Uterus (tissue), 4 donors: Measurements from ENCODE around the gene ATP10A. TPM values are rescaled to one million over a fixed set of nuclear protein-coding genes. Genes with fewer than 3 reads are reported as not detected.

Experiments used
- DNase-seq, 2 donors: peaks; one replicate each; pipeline ENCODE4 v3.0.0-alpha.2; 2019 to 2020
- H3K27ac ChIP-seq, 2 donors: fragments of 200-600 bp; sonication (generic); 1 replicate in 1 of 2; 2 replicates in 1 of 2; pipeline ENCODE4 v1.5.1; 2016 to 2018
- H3K27me3 ChIP-seq, 2 donors: fragments of 200-600 bp; sonication (generic); one replicate each; pipeline ENCODE4 v1.5.1; 2018 to 2019; ENCODE audit warnings: control low read depth in 1 of 2
- H3K36me3 ChIP-seq, 2 donors: fragments of 200-600 bp; sonication (generic); one replicate each; pipeline ENCODE4 v1.5.1; 2019; ENCODE audit warnings: control low read depth in 1 of 2
- H3K4me1 ChIP-seq, 2 donors: fragments of 200-600 bp; sonication (generic); one replicate each; pipeline ENCODE4 v1.5.1; 2018 to 2019; ENCODE audit warnings: control low read depth in 1 of 2
- H3K4me3 ChIP-seq, 2 donors: fragments of 200-600 bp; sonication (generic); 1 replicate in 1 of 2; 2 replicates in 1 of 2; pipeline ENCODE4 v1.5.1; 2018 to 2019; ENCODE audit warnings: mild to moderate bottlenecking in 1 of 2
- H3K9me3 ChIP-seq, 2 donors: fragments of 200-600 bp; sonication (generic); one replicate each; pipeline ENCODE4 v1.5.1; 2019; ENCODE audit warnings: control low read depth in 1 of 2
- CTCF ChIP-seq, 4 experiments: fragments of 200-600 bp in 2 of 4; fragments of 450-650 bp in 2 of 4; sonication (generic) in 2 of 4; IDR thresholded peaks; one replicate each; pipeline ENCODE4 v1.5.1; 2016 to 2019; ENCODE audit warnings: antibody characterized with exemption in 4 of 4, mild to moderate bottlenecking in 2 of 4, moderate library complexity in 1 of 4
- POLR2A ChIP-seq, 2 donors: fragments of 450-650 bp; IDR thresholded peaks; one replicate each; pipeline ENCODE4 v1.6.1; 2016; ENCODE audit warnings: antibody characterized with exemption in 2 of 2, mild to moderate bottlenecking in 1 of 2, moderate library complexity in 1 of 2
- intact Hi-C: fragments of 100-400 bp; cut with DNase I; formaldehyde crosslinking; loops from one replicate; pipeline ENCODE4 v1.15.1; 2023; ENCODE audit warnings: low total_unique reads
- total RNA-seq, 4 donors: library from RNA; depleted of rRNA in 3 of 4; stranded (reverse); fragments of >200 nt in 3 of 4; gene quantifications; one replicate each; pipeline versions ENCODE4 v1.1.0 to v1.2.4, GENCODE V29; 2014 to 2023
- donor health status: DM: yes; HTN: yes; CAD: no.

ATP10A gene
- total RNA-seq, 4 donors from 2014 or later: 0.29 to 3.8 (median 2.5) TPM

GRCh38 chr15:25771338-25771706 lies 91.8 kb downstream of the ATP10A start:
- H3K36me3 ChIP-seq: no peaks in the 10 kb centered on the region
- no peaks in the 10 kb centered on the region for H3K4me1 ChIP-seq
- H3K9me3 ChIP-seq: no peaks in the 10 kb centered on the region
- no peak overlapping the region for H3K4me3 ChIP-seq
- no peak overlapping the region for H3K27ac ChIP-seq
- no peak for DNase-seq
- intact Hi-C loops: loop anchor here (10.0 kb wide), 1 partner anchor 57 kb away; no protein-coding TSS in a partner anchor
- H3K27me3 ChIP-seq: no peaks in the 10 kb centered on the region
- TF ChIP-seq POLR2A (IDR thresholded peaks at IDR 0.05) (no peak), CTCF (IDR thresholded peaks at IDR 0.05) (no peak)

GRCh38 chr15:25770618-25771337 lies 92.3 kb downstream of the ATP10A start:
- intact Hi-C loops: loop anchor here (10.0 kb wide), 1 partner anchor 56 kb away; no protein-coding TSS in a partner anchor
- Histone ChIP-seq H3K4me3 (no peak overlapping the region), H3K9me3 (no peaks in the 10 kb centered on the region), H3K27ac (no peak overlapping the region), H3K27me3 (no peaks in the 10 kb centered on the region), H3K4me1 (no peaks in the 10 kb centered on the region), H3K36me3 (no peaks in the 10 kb centered on the region)
- no peak for DNase-seq
- TF ChIP-seq POLR2A (IDR thresholded peaks at IDR 0.05) (no peak), CTCF (IDR thresholded peaks at IDR 0.05) (no peak)

GRCh38 chr15:25770031-25770430 lies 93.1 kb downstream of the ATP10A start:
- H3K9me3 ChIP-seq: no peaks in the 10 kb centered on the region
- no peak for DNase-seq
- no peaks in the 10 kb centered on the region for H3K4me1 ChIP-seq
- TF ChIP-seq POLR2A (IDR thresholded peaks at IDR 0.05) (no peak), CTCF (IDR thresholded peaks at IDR 0.05) (no peak)
- intact Hi-C loops: loop anchor here (10.0 kb wide), 1 partner anchor 55 kb away; no protein-coding TSS in a partner anchor
- H3K27ac ChIP-seq: no peak overlapping the region
- H3K27me3 ChIP-seq: no peaks in the 10 kb centered on the region
- no peak overlapping the region for H3K4me3 ChIP-seq
- H3K36me3 ChIP-seq: no peaks in the 10 kb centered on the region

- Histone ChIP-seq H3K27me3 (no peaks in the 10 kb centered on the region), H3K4me1 (no peaks in the 10 kb centered on the region), H3K36me3 (no peaks in the 10 kb centered on the region), H3K9me3 (no peaks in the 10 kb centered on the region), H3K27ac (no peak overlapping the region), H3K4me3 (no peak overlapping the region)
- intact Hi-C loops: no loop called here
- DNase-seq: no peak
- TF ChIP-seq CTCF (IDR thresholded peaks at IDR 0.05) (no peak), POLR2A (IDR thresholded peaks at IDR 0.05) (no peak)
These were observed 94.9 kb downstream of the ATP10A start for GRCh38 chr15:25768271-25768670.

- no peak for DNase-seq
- H3K4me1 ChIP-seq: no peaks in the 10 kb centered on the region
- TF ChIP-seq POLR2A (IDR thresholded peaks at IDR 0.05): no peak
- TF ChIP-seq CTCF (IDR thresholded peaks at IDR 0.05): no peak
- no peaks in the 10 kb centered on the region for H3K36me3 ChIP-seq
- no peaks in the 10 kb centered on the region for H3K9me3 ChIP-seq
- intact Hi-C loops: no loop called here
- H3K27me3 ChIP-seq: no peaks in the 10 kb centered on the region
- H3K4me3 ChIP-seq: no peak overlapping the region
- H3K27ac ChIP-seq: no peak overlapping the region
These were observed 95.6 kb downstream of the ATP10A start for GRCh38 chr15:25767356-25768151.
